Breast epithelium (tissue), 3 donors: ENCODE data around the gene KRT23.

Source experiments
- CTCF ChIP-seq, 3 donors: fragments of 450-650 bp; IDR thresholded peaks; one replicate each; pipeline ENCODE4 v1.5.1; 2016 to 2017; ENCODE audit warnings: antibody characterized with exemption in 3 of 3, mild to moderate bottlenecking in 3 of 3, moderate library complexity in 3 of 3
- POLR2A ChIP-seq: fragments of 450-650 bp; IDR thresholded peaks from one replicate; pipeline ENCODE4 v1.6.1; 2016; ENCODE audit warnings: antibody characterized with exemption, mild to moderate bottlenecking, moderate library complexity
- POLR2AphosphoS5 ChIP-seq, 3 donors: sonication (generic); formaldehyde crosslinking; IDR thresholded peaks; one replicate each; pipeline ENCODE4 v1.6.1; 2017; ENCODE audit warnings: antibody characterized with exemption in 3 of 3

GRCh38 chr17:40951011-40951622, 13.7 kb upstream of the KRT23 start:
- no peak for TF ChIP-seq CTCF (IDR thresholded peaks at IDR 0.05)
- no peak for TF ChIP-seq POLR2A
- no peak for TF ChIP-seq POLR2AphosphoS5 (IDR thresholded peaks at IDR 0.05)
